ENCODE measurements around the gene HIVEP3. TPM values are rescaled to one million over a fixed set of nuclear protein-coding genes. Genes with fewer than 3 reads are reported as not detected.

Gene HIVEP3
- total RNA-seq, 4 donors from 2014 or later: 4.6 to 8.3 (median 6.5) TPM

DNA sequence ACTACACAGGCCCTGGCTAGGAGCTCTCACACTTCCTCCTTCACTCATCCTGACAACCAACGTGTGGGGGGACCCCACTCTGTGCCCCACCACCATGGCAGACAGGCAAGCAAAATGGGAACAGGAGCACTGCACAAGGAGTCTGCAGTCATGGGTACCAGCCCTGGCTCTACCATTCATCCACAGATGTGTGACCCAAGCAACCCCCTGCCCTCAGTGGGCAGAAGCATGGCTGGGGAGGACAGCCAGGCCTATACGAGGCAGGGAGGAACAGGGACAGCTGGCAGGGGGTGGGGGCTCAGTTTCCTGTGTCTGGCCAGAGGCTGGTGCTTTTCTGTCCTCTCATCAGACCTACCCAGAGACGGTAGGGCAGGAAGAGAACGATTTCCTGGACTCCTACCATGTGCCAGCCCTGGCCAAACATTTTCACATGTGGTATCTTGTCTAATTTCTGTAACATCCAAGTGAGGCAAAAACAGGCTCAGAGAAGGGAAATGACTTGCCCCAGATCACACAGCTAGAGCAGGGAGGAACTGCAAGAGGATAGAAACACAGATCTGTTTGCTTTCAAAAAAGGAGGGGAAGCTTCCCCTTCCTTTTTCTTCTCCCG is 178.0 kb downstream of the HIVEP3 start:
- H3K27me3 ChIP-seq: no peaks in the 10 kb centered on the region
- peaks cover 0 to 27% (median 13%) of the 10 kb centered on the region in 4 donors for H3K4me1 ChIP-seq
- no peak overlapping the region for H3K4me3 ChIP-seq
- no peaks in the 10 kb centered on the region for H3K9me3 ChIP-seq
- no peaks in the 10 kb centered on the region for H3K36me3 ChIP-seq
- TF ChIP-seq CTCF (IDR thresholded peaks at IDR 0.05) (no peak), POLR2A (IDR thresholded peaks at IDR 0.05) (no peak)
- peak overlapping the region in 1 of 4 donors; percentile 12 for H3K27ac ChIP-seq
- no peak for DNase-seq

GRCh38 chr1:41740058-41740457 is 178.7 kb downstream of the HIVEP3 start:
- Histone ChIP-seq H3K4me1 (peaks cover 0 to 27% (median 13%) of the 10 kb centered on the region in 4 donors), H3K36me3 (no peaks in the 10 kb centered on the region), H3K4me3 (no peak overlapping the region), H3K27ac (peak overlapping the region in 2 of 4 donors; percentile 27 to 52), H3K9me3 (no peaks in the 10 kb centered on the region), H3K27me3 (no peaks in the 10 kb centered on the region)
- DNase-seq: no peak
- TF ChIP-seq CTCF (IDR thresholded peaks at IDR 0.05): no peak
- no peak for TF ChIP-seq POLR2A (IDR thresholded peaks at IDR 0.05)

GRCh38 chr1:41739061-41739955 is 179.4 kb downstream of the HIVEP3 start:
- TF ChIP-seq POLR2A (IDR thresholded peaks at IDR 0.05) (no peak), CTCF (IDR thresholded peaks at IDR 0.05) (no peak)
- H3K27me3 ChIP-seq: no peaks in the 10 kb centered on the region
- H3K36me3 ChIP-seq: no peaks in the 10 kb centered on the region
- H3K27ac ChIP-seq: peak overlapping the region; percentile 14 to 52 (median 31)
- peak overlapping the region in 2 of 4 donors; percentile 2 to 7 for H3K4me3 ChIP-seq
- no peaks in the 10 kb centered on the region for H3K9me3 ChIP-seq
- peak in 2 of 3 donors; percentile 81 to 87 for DNase-seq
- H3K4me1 ChIP-seq: peaks cover 0 to 27% (median 13%) of the 10 kb centered on the region in 4 donors

DNA sequence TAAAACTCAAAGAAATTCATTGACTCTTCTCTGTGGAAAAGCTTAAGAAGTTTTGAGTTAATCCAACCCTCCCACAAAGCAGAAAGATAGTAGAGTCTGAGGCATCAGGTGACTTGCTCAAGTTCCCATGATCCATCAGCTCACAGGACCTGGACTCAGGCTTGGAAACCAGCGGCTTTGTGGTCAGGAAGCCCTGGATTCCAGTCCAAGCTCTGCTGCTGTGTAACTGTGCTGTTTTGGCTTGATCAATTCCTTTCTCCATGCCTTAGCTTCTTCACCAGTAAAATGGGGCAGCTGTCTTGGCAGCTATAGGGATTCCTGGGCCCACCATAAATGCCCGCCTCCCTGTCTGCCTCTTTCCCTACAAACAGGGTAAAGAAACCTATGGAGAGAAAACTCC is 180.2 kb downstream of the HIVEP3 start:
- no peak for DNase-seq
- Histone ChIP-seq H3K4me3 (no peak overlapping the region), H3K36me3 (no peaks in the 10 kb centered on the region), H3K4me1 (peaks cover 0 to 27% (median 13%) of the 10 kb centered on the region in 4 donors), H3K27ac (peak overlapping the region in 2 of 4 donors; percentile 27 to 52), H3K27me3 (no peaks in the 10 kb centered on the region), H3K9me3 (no peaks in the 10 kb centered on the region)
- no peak for TF ChIP-seq POLR2A (IDR thresholded peaks at IDR 0.05)
- TF ChIP-seq CTCF (IDR thresholded peaks at IDR 0.05): no peak

- no peaks in the 10 kb centered on the region for H3K36me3 ChIP-seq
- no peaks in the 10 kb centered on the region for H3K27me3 ChIP-seq
- DNase-seq: no peak
- no peaks in the 10 kb centered on the region for H3K9me3 ChIP-seq
- no peak overlapping the region for H3K4me3 ChIP-seq
- no peak overlapping the region for H3K27ac ChIP-seq
- TF ChIP-seq CTCF (IDR thresholded peaks at IDR 0.05): no peak
- H3K4me1 ChIP-seq: peaks cover 0 to 27% (median 13%) of the 10 kb centered on the region in 4 donors
Observed at GRCh38 chr1:41738006-41738405, 180.7 kb downstream of the HIVEP3 start.
